Gastroesophageal sphincter (tissue), 4 donors: Measurements from ENCODE around the gene RIMS3. TPM values are rescaled to one million over a fixed set of nuclear protein-coding genes. Genes with fewer than 3 reads are reported as not detected.

Experiments used
- ATAC-seq: fragments of 150-250 bp; one replicate; pipeline ENCODE4 v1.9.1; 2016; ENCODE audit warnings: mild to moderate bottlenecking, moderate library complexity
- H3K27ac ChIP-seq, 4 donors: fragments of 200-600 bp; sonication (generic) in 3 of 4; 1 replicate in 3 of 4; 2 replicates in 1 of 4; pipeline ENCODE4 v1.5.1; 2016 to 2019
- H3K27me3 ChIP-seq: fragments of 200-600 bp; sonication (generic); one replicate; pipeline ENCODE4 v1.5.1; 2019
- H3K36me3 ChIP-seq, 2 donors: fragments of 200-600 bp; sonication (generic); one replicate each; pipeline ENCODE4 v1.5.1; 2019; ENCODE audit warnings: control low read depth in 1 of 2
- H3K4me1 ChIP-seq, 3 donors: fragments of 200-600 bp; sonication (generic); 1 replicate in 2 of 3; 2 replicates in 1 of 3; pipeline ENCODE4 v1.5.1; 2016 to 2019; ENCODE audit warnings: control low read depth in 2 of 3
- H3K4me3 ChIP-seq, 2 donors: fragments of 200-600 bp; sonication (generic); one replicate each; pipeline ENCODE4 v1.5.1; 2019; ENCODE audit warnings: mild to moderate bottlenecking in 1 of 2, moderate library complexity in 1 of 2
- H3K9me3 ChIP-seq, 3 donors: fragments of 200-600 bp; sonication (generic); one replicate each; pipeline ENCODE4 v1.5.1; 2017 to 2019; ENCODE audit warnings: control low read depth in 2 of 3
- EP300 ChIP-seq: sonication (generic); formaldehyde crosslinking; IDR thresholded peaks from one replicate; pipeline ENCODE4 v1.6.1; 2017; ENCODE audit warnings: antibody characterized with exemption, mild to moderate bottlenecking
- POLR2A ChIP-seq, 2 donors: fragments of 450-650 bp; IDR thresholded peaks; one replicate each; pipeline ENCODE4 v1.6.1; 2017; ENCODE audit warnings: antibody characterized with exemption in 2 of 2, mild to moderate bottlenecking in 2 of 2, moderate library complexity in 1 of 2
- POLR2AphosphoS5 ChIP-seq: sonication (generic); formaldehyde crosslinking; IDR thresholded peaks from one replicate; pipeline ENCODE4 v1.6.1; 2017; ENCODE audit warnings: antibody characterized with exemption
- WGBS, 2 donors: methylation state at CpG; one replicate each; pipeline ENCODE4 v1.1.5; 2018; ENCODE audit warnings: low coverage in 1 of 2; 5-methylcytosine and 5-hydroxymethylcytosine counted together
- total RNA-seq, 4 donors: library from RNA; depleted of rRNA; stranded (reverse); fragments of >200 nt; gene quantifications; one replicate each; pipeline ENCODE4 v1.1.0, GENCODE V29; 2016
- TF ChIP-seq, protein P1 (sequence below), 4 experiments: fragments of 200-600 bp in 2 of 4; fragments of 450-650 bp in 2 of 4; sonication (generic) in 1 of 4; IDR thresholded peaks; one replicate each; pipeline ENCODE4 v1.5.1; 2017 to 2019; ENCODE audit warnings: antibody characterized with exemption in 4 of 4, mild to moderate bottlenecking in 2 of 4, moderate library complexity in 2 of 4

RIMS3 gene
- total RNA-seq, 4 donors from 2014 or later: 4.4 to 23.6 (median 10.0) TPM

DNA sequence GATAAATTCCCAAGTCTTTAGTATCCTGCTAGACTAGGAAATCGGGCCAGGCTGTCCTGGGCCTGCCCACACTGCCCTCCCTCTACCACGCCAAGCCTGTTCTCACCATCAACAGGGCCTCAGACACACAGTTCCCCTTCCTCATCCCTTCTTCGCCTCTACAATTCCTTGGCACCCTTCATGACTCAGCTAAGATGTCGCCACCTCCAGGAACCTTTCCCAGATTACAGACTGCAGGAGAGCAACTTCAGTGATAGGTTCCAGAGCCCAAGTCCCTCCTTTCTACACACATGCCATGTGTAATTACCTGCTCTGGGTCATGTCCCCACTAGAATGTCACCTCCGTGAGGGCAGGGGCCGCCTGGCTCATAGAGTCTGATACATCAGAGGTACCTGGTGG, 3.3 kb downstream of the RIMS3 start:
- TF ChIP-seq EP300 (no peak), POLR2AphosphoS5 (no peak), POLR2A (IDR thresholded peaks at IDR 0.05) (no peak)
- TF ChIP-seq, protein P1, sequence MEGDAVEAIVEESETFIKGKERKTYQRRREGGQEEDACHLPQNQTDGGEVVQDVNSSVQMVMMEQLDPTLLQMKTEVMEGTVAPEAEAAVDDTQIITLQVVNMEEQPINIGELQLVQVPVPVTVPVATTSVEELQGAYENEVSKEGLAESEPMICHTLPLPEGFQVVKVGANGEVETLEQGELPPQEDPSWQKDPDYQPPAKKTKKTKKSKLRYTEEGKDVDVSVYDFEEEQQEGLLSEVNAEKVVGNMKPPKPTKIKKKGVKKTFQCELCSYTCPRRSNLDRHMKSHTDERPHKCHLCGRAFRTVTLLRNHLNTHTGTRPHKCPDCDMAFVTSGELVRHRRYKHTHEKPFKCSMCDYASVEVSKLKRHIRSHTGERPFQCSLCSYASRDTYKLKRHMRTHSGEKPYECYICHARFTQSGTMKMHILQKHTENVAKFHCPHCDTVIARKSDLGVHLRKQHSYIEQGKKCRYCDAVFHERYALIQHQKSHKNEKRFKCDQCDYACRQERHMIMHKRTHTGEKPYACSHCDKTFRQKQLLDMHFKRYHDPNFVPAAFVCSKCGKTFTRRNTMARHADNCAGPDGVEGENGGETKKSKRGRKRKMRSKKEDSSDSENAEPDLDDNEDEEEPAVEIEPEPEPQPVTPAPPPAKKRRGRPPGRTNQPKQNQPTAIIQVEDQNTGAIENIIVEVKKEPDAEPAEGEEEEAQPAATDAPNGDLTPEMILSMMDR (IDR thresholded peaks at IDR 0.05): no peak
- Histone ChIP-seq H3K4me1 (peaks cover 2 to 41% (median 10%) of the 10 kb centered on the region in 3 donors), H3K4me3 (no peak overlapping the region), H3K27me3 (no peaks in the 10 kb centered on the region), H3K9me3 (no peaks in the 10 kb centered on the region), H3K27ac (no peak overlapping the region), H3K36me3 (no peaks in the 10 kb centered on the region)
- no peak for ATAC-seq
- 55 to 96% methylated on average over 3 of the region's 6 CpGs for WGBS, 2 donors

DNA sequence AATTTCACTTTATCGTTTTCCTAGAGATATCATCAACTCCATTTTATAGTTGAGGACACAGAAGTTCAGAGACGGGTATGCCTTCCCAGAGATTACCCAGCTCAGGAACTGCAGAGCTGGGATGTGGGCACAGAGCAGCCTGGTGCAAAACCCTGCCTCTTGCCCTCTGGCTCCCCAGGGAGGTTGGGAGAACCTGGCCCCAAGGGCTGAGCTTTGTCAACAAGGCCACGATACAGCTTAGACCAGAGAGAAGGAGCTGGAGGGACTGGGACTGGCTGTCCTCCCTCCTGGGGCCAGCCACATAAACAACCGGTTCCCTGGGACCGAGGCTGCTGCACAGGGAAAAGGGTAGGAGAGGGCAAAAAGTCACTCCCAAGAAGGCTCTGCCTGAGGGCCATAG, 3.8 kb downstream of the RIMS3 start:
- TF ChIP-seq EP300 (no peak), POLR2A (IDR thresholded peaks at IDR 0.05) (no peak), POLR2AphosphoS5 (no peak)
- TF ChIP-seq, protein P1 (IDR thresholded peaks at IDR 0.05): no peak
- Histone ChIP-seq H3K27ac (no peak overlapping the region), H3K9me3 (no peaks in the 10 kb centered on the region), H3K36me3 (no peaks in the 10 kb centered on the region), H3K4me1 (peaks cover 2 to 39% (median 10%) of the 10 kb centered on the region in 3 donors), H3K27me3 (no peaks in the 10 kb centered on the region), H3K4me3 (no peak overlapping the region)
- no peak for ATAC-seq
- no CpG with 5 or more reads among the region's 5 CpGs for WGBS, 2 donors

DNA sequence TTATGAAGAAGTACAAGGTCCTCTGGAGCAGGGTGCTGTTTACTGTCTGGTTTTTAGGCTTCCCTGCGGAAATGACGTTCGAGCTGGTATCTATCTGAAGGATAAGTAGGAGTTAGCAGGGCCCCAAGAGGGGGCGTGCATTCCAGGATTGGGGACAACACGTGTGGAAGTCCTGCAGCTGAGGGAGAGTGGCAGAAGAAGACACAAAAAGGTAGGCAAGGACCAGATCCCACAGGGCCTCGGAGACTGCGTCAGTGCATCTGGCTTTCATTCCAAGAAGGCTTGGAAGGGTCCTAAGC, 5.9 kb downstream of the RIMS3 start:
- ATAC-seq: no peak

DNA sequence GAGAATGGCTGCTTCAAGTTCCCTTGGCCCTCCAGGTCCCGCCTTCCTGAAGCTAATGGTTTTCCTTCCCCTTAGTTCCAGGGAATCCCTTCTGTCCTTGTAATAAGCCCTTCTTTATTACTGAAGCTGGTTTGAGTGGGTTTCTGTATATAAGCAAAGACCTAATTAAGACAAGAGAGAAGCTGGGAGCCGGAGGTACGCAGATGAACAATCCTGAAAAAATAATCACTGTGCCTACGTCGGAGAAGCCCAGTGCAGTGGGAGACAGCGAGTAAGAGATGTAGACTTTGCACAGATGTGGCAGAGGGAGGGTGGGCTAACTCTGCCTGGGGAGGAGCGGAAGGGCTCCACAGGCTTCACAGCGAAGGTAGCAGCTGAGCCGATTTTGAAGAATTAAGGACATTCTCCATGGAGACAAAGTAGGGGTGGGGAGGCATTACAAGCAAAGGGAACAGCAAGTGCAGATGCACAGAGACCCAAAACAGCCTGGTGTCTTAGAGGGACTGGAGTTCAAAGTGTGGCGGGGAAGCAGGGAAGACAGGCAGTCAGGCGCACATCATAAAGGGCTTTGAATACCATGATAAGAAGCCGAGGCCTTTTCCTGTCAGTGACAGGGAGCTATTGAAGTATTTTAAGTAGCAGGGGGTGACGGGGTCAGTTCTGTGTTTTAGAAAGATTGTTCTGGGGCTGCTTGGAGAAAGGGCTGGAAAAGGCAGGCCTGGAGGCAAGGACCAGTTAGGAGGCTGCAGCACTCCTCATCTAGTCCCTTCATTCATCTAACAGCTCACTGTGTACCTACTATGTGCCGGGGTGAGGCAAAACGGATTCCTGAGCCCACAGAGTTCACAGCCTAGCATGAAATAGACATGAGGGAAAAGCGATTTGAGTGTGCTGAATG, 6.5 kb downstream of the RIMS3 start:
- Histone ChIP-seq H3K36me3 (no peaks in the 10 kb centered on the region), H3K4me3 (no peak overlapping the region), H3K9me3 (no peaks in the 10 kb centered on the region), H3K4me1 (peaks cover 0 to 13% (median 0%) of the 10 kb centered on the region in 3 donors), H3K27ac (no peak overlapping the region), H3K27me3 (peaks cover 13% of the 10 kb centered on the region)
- no peak for ATAC-seq
- TF ChIP-seq POLR2AphosphoS5 (no peak), EP300 (no peak), POLR2A (IDR thresholded peaks at IDR 0.05) (no peak)
- TF ChIP-seq, protein P1 (IDR thresholded peaks at IDR 0.05): no peak
- 69 to 72% methylated on average over 8 to 13 of the region's 16 CpGs for WGBS, 2 donors

More for the DNA sequence above, 5.9 kb downstream of the RIMS3 start:
- no peak for TF ChIP-seq EP300
- Histone ChIP-seq H3K9me3 (no peaks in the 10 kb centered on the region), H3K4me1 (peaks cover 0 to 19% (median 0%) of the 10 kb centered on the region in 3 donors), H3K36me3 (no peaks in the 10 kb centered on the region), H3K4me3 (no peak overlapping the region), H3K27ac (no peak overlapping the region), H3K27me3 (peaks cover 7% of the 10 kb centered on the region)
- 65 to 80% methylated on average over 1 to 4 of the region's 7 CpGs for WGBS, 2 donors

DNA sequence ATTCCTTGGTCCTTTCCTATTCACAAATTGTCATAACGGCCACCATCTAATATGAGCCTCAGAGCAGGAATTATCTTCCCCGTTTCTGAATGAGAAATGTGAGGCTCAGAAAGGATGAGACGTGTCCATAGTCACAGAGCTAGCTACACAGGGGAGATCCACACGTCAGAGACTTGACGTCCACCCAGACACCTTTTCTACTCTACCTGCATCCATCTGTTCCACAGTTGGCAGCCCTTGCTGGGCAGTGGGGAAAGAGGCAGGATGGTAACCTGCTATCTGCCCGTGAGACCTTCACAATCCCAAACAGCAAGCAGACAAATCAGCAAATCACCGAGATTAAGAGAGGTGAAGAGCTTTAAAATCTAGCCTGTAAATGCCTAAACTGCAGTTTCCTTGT, 8.4 kb downstream of the RIMS3 start:
- no peak for ATAC-seq
- Histone ChIP-seq H3K4me1 (no peaks in the 10 kb centered on the region), H3K9me3 (no peaks in the 10 kb centered on the region), H3K4me3 (no peak overlapping the region), H3K36me3 (no peaks in the 10 kb centered on the region), H3K27ac (no peak overlapping the region), H3K27me3 (peaks cover 19% of the 10 kb centered on the region)
- TF ChIP-seq, protein P1 (IDR thresholded peaks at IDR 0.05): no peak
- no peak for TF ChIP-seq EP300
- no peak for TF ChIP-seq POLR2A (IDR thresholded peaks at IDR 0.05)
- no peak for TF ChIP-seq POLR2AphosphoS5
- 77 to 100% methylated on average over 1 to 5 of the region's 7 CpGs for WGBS, 2 donors
